Heart left ventricle (tissue), 13 donors: ENCODE measurements around the gene SNCG.

ENCODE experiments used
- POLR2A ChIP-seq, 2 donors: fragments of 450-650 bp; IDR thresholded peaks; one replicate each; pipeline ENCODE4 v1.6.1; 2017; ENCODE audit warnings: antibody characterized with exemption in 2 of 2, mild to moderate bottlenecking in 2 of 2, moderate library complexity in 2 of 2
- TF ChIP-seq, protein P1 (sequence below), 12 donors: fragments of 200-600 bp; sonication (generic) in 4 of 12; IDR thresholded peaks; one replicate each; pipeline versions ENCODE4 v1.5.0 to v1.8.0; 2018 to 2022; ENCODE audit warnings: antibody characterized with exemption in 12 of 12, mild to moderate bottlenecking in 5 of 12
- donor health status: ischemic (EF 13 %, LVEDD 7.1; RV severe dilation, severe dysfunction).
- donor health status: DM: no; HTN: yes; CAD: no.
- donor health status: DM: no; HTN: no; CAD: no.
- donor health status: ischemic (EF 25% LVEDD 6.9; RV normal size, moderate dysfunction).
- donor health status: ischemic (EF 25% LVEDD 5.7; RV mildly dilated, moderate dysfunction).
- donor health status: ischemic (EF 35%, LVEDD 5.7; RV mildly dilated, moderate dysfunction).
- donor health status: nonischemic (EF 11% LVEDD 7.7; RV severe dilation, severe dysfunction).
- donor health status: DM: yes; HTN: yes; CAD: no.
- donor health status: PGD.
- donor health status: ischemic (EF 29% LVEDD 5.4; RV normal size, mild dysfunction).
- donor health status: nonischemic (EF 23%, LVEDD 6.1; RV moderate dilation, normal function).

DNA sequence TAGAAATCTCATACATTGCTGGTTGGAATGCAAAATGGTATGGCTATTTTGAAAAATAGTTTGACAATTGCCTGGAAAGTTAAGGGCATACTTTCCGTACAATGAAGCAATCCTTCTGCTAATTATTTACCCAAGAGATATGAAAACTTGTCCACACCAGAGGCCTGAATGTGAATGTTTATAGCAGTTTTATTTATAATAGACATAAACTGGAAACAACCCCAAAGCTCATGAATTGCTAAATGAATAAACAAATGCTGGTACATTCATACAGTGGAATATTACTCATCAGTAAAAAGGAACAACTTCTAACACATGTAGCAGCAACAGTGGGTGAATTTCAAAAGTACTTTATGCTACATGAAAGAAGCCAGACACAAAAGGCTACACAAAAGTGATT, 43.7 kb upstream of the SNCG start:
- TF ChIP-seq, protein P1, sequence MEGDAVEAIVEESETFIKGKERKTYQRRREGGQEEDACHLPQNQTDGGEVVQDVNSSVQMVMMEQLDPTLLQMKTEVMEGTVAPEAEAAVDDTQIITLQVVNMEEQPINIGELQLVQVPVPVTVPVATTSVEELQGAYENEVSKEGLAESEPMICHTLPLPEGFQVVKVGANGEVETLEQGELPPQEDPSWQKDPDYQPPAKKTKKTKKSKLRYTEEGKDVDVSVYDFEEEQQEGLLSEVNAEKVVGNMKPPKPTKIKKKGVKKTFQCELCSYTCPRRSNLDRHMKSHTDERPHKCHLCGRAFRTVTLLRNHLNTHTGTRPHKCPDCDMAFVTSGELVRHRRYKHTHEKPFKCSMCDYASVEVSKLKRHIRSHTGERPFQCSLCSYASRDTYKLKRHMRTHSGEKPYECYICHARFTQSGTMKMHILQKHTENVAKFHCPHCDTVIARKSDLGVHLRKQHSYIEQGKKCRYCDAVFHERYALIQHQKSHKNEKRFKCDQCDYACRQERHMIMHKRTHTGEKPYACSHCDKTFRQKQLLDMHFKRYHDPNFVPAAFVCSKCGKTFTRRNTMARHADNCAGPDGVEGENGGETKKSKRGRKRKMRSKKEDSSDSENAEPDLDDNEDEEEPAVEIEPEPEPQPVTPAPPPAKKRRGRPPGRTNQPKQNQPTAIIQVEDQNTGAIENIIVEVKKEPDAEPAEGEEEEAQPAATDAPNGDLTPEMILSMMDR (IDR thresholded peaks at IDR 0.05): no peak
- no peak for TF ChIP-seq POLR2A (IDR thresholded peaks at IDR 0.05)
